Astrocyte (in vitro differentiated cells and primary cell): Measurements from ENCODE around the gene COL6A6. TPM values are rescaled to one million over a fixed set of nuclear protein-coding genes. Genes with fewer than 3 reads are reported as not detected.
A peak's percentile ranks its signal among the peaks of the same experiment; 100 is the strongest.

Experiments
- DNase-seq: peaks from one replicate; pipeline ENCODE4 v3.0.0-alpha.2; 2010; ENCODE audit warnings: low read depth
- FAIRE-seq: peaks from 2 replicates; lab custom pipeline; 2011; peaks lifted over from hg19 to GRCh38; lab: Jason Lieb, UNC
- H2AFZ ChIP-seq: 2 replicates; pipeline ENCODE4 v1.6.0; 2012; ENCODE audit warnings: low read depth, low read length, inconsistent platforms
- H3K27ac ChIP-seq: 2 replicates; pipeline ENCODE4 v1.5.1; 2011; ENCODE audit warnings: low read depth, low read length, inconsistent platforms
- H3K27me3 ChIP-seq: 2 replicates; pipeline ENCODE4 v1.6.0; 2011; ENCODE audit warnings: low read length, inconsistent platforms; ENCODE audit not compliant: insufficient read depth
- H3K36me3 ChIP-seq: 2 replicates; pipeline ENCODE4 v1.5.1; 2011; ENCODE audit warnings: low read length, inconsistent platforms; ENCODE audit not compliant: insufficient read depth
- H3K4me1 ChIP-seq: 2 replicates; pipeline ENCODE4 v1.5.1; 2011; ENCODE audit warnings: low read length, inconsistent platforms; ENCODE audit not compliant: insufficient read depth
- H3K4me2 ChIP-seq: 2 replicates; pipeline ENCODE4 v1.6.0; 2012; ENCODE audit warnings: low read length, inconsistent platforms
- H3K4me3 ChIP-seq: 2 replicates; pipeline ENCODE4 v1.5.1; 2011; ENCODE audit warnings: low read depth, mild to moderate bottlenecking, low read length, inconsistent platforms; ENCODE audit not compliant: insufficient read depth
- H3K79me2 ChIP-seq: 2 replicates; pipeline ENCODE4 v1.6.0; 2012; ENCODE audit warnings: mild to moderate bottlenecking, low read length, inconsistent platforms; ENCODE audit not compliant: insufficient read depth
- H3K9ac ChIP-seq: 2 replicates; pipeline ENCODE4 v1.6.0; 2012; ENCODE audit warnings: mild to moderate bottlenecking, low read length, inconsistent platforms
- H3K9me3 ChIP-seq: 2 replicates; pipeline ENCODE4 v1.5.1; 2012; ENCODE audit warnings: low read depth, mild to moderate bottlenecking, low read length, inconsistent platforms; ENCODE audit not compliant: insufficient read depth
- H4K20me1 ChIP-seq: 2 replicates; pipeline ENCODE4 v1.6.0; 2012; ENCODE audit warnings: low read length, inconsistent platforms; ENCODE audit not compliant: insufficient read depth
- H3K27ac Mint-ChIP-seq: one replicate; pipeline ENCODE4 v1.8.0; 2021; ENCODE audit warnings: mild to moderate bottlenecking, mixed read lengths; ENCODE audit not compliant: unreplicated experiment
- H3K27me3 Mint-ChIP-seq: one replicate; pipeline ENCODE4 v1.8.0; 2021; ENCODE audit warnings: low read depth, mixed read lengths; ENCODE audit not compliant: unreplicated experiment
- H3K36me3 Mint-ChIP-seq: one replicate; pipeline ENCODE4 v1.8.0; 2021; ENCODE audit warnings: low read depth, mixed read lengths; ENCODE audit not compliant: unreplicated experiment
- H3K4me1 Mint-ChIP-seq: one replicate; pipeline ENCODE4 v1.8.0; 2021; ENCODE audit warnings: low read depth, mixed read lengths; ENCODE audit not compliant: unreplicated experiment
- H3K4me3 Mint-ChIP-seq: one replicate; pipeline ENCODE4 v1.8.0; 2021; ENCODE audit warnings: mild to moderate bottlenecking, moderate library complexity, mixed read lengths; ENCODE audit not compliant: unreplicated experiment
- H3K9me3 Mint-ChIP-seq: one replicate; pipeline ENCODE4 v1.8.0; 2021; ENCODE audit warnings: mild to moderate bottlenecking, mixed read lengths; ENCODE audit not compliant: unreplicated experiment
- EZH2 ChIP-seq: IDR thresholded peaks from 2 replicates; pipeline ENCODE4 v1.6.1; 2012; ENCODE audit warnings: mild to moderate bottlenecking, low read length, inconsistent platforms; ENCODE audit not compliant: insufficient read depth
- total RNA-seq: library from RNA; stranded (reverse); gene quantifications from 2 replicates; pipeline ENCODE4 v1.2.1, GENCODE V29; 2021
- TF ChIP-seq, protein P1 (sequence below): IDR thresholded peaks from 2 replicates; pipeline ENCODE4 v1.5.1; 2011; ENCODE audit warnings: low read depth, mild to moderate bottlenecking, inconsistent platforms, low read length, moderate library complexity; ENCODE audit not compliant: insufficient read depth

COL6A6 gene
- total RNA-seq, 1 donor from 2014 or later: 0.09 TPM

DNA sequence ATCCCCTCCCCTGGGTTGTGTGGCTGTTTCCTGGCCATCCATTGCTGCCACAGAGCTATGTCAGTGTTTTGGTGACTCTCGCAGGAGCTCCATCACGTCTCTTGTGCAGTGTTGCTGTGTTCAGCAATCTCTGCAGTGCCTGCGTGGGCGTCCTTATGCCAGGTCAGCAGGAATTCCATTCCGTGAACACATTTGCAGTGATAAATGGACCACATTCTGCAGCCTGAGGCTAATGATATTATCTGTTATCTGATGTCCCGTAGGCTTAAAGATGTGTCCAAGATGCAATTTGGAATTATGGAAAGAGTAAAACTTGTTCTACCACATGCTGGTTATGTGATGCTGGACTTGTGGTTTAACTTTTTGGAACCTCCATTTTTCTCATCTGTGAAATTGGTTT is 25.5 kb upstream of the COL6A6 start:
- peak overlapping the region; percentile 81 for H3K27ac Mint-ChIP-seq
- no peaks in the 10 kb centered on the region for H3K9me3 ChIP-seq
- H3K27ac ChIP-seq: no peak overlapping the region
- no peaks in the 10 kb centered on the region for H4K20me1 ChIP-seq
- no peak overlapping the region for H3K4me2 ChIP-seq
- no peaks in the 10 kb centered on the region for H3K27me3 ChIP-seq
- no peak for TF ChIP-seq EZH2
- TF ChIP-seq, protein P1, sequence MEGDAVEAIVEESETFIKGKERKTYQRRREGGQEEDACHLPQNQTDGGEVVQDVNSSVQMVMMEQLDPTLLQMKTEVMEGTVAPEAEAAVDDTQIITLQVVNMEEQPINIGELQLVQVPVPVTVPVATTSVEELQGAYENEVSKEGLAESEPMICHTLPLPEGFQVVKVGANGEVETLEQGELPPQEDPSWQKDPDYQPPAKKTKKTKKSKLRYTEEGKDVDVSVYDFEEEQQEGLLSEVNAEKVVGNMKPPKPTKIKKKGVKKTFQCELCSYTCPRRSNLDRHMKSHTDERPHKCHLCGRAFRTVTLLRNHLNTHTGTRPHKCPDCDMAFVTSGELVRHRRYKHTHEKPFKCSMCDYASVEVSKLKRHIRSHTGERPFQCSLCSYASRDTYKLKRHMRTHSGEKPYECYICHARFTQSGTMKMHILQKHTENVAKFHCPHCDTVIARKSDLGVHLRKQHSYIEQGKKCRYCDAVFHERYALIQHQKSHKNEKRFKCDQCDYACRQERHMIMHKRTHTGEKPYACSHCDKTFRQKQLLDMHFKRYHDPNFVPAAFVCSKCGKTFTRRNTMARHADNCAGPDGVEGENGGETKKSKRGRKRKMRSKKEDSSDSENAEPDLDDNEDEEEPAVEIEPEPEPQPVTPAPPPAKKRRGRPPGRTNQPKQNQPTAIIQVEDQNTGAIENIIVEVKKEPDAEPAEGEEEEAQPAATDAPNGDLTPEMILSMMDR: no peak
- H3K4me1 Mint-ChIP-seq: peaks cover 16% of the 10 kb centered on the region
- H3K36me3 ChIP-seq: no peaks in the 10 kb centered on the region
- no peaks in the 10 kb centered on the region for H3K79me2 ChIP-seq
- H3K9ac ChIP-seq: no peak overlapping the region
- H3K9me3 Mint-ChIP-seq: no peaks in the 10 kb centered on the region
- FAIRE-seq: no peak
- no peaks in the 10 kb centered on the region for H3K4me1 ChIP-seq
- no peak overlapping the region for H2AFZ ChIP-seq
- no peaks in the 10 kb centered on the region for H3K36me3 Mint-ChIP-seq
- no peak overlapping the region for H3K4me3 ChIP-seq
- H3K4me3 Mint-ChIP-seq: no peak overlapping the region
- no peaks in the 10 kb centered on the region for H3K27me3 Mint-ChIP-seq
- DNase-seq: peak; percentile 11

DNA sequence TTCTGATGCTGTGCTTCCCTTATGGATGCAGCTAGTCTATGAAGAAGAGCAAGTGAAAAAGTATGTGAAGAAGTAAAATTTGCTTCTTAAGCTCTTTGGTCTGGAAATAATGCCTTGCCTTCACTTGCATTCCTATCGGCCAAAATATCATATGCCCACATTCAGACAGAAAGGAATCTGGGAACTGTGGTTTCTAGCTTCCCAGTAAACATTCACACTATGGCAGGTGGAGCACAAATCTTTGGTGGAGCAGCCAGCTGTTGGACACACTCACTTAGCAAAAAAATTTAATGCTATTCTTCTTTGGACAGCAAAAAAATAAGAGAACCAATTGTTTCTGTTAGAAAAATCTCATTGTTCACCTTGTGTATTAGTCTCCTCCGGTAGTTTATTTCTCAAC is 12.3 kb upstream of the COL6A6 start:
- Histone ChIP-seq H4K20me1 (no peaks in the 10 kb centered on the region), H3K36me3 (no peaks in the 10 kb centered on the region), H3K4me2 (no peak overlapping the region), H3K4me1 (no peaks in the 10 kb centered on the region), H3K79me2 (no peaks in the 10 kb centered on the region), H2AFZ (no peak overlapping the region), H3K27ac (no peak overlapping the region), H3K4me3 (no peak overlapping the region), H3K9me3 (no peaks in the 10 kb centered on the region), H3K27me3 (no peaks in the 10 kb centered on the region), H3K9ac (no peak overlapping the region)
- no peak for FAIRE-seq
- no peaks in the 10 kb centered on the region for H3K36me3 Mint-ChIP-seq
- no peak overlapping the region for H3K27ac Mint-ChIP-seq
- no peak overlapping the region for H3K4me3 Mint-ChIP-seq
- no peaks in the 10 kb centered on the region for H3K9me3 Mint-ChIP-seq
- peaks cover 12% of the 10 kb centered on the region for H3K27me3 Mint-ChIP-seq
- peaks cover 5% of the 10 kb centered on the region for H3K4me1 Mint-ChIP-seq
- TF ChIP-seq, protein P1: no peak
- TF ChIP-seq EZH2: no peak
- DNase-seq: no peak

DNA sequence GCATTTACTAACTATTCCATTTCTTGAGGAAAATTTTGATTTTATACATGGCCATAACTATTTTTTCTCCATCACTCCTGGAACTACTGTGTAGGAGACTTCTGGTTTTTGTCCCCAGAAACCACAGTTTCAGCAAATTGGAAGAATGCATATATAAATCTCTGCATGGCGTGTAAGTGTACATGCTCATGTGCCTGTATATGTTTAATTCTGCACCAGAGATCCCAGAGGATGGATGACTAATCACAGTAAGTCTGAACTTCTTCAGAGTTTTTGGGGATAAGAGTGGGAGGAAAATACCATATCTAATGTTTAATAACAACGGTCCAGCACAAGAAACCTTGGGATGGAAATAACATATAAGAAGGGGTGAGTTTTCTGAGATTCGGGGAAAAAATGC is 10.9 kb upstream of the COL6A6 start:
- DNase-seq (no peak), FAIRE-seq (no peak)
- peaks cover 5% of the 10 kb centered on the region for H3K4me1 Mint-ChIP-seq
- Histone ChIP-seq H3K4me1 (no peaks in the 10 kb centered on the region), H3K4me3 (no peak overlapping the region), H2AFZ (no peak overlapping the region), H4K20me1 (no peaks in the 10 kb centered on the region), H3K4me2 (no peak overlapping the region), H3K27ac (no peak overlapping the region), H3K9me3 (no peaks in the 10 kb centered on the region), H3K27me3 (no peaks in the 10 kb centered on the region), H3K9ac (no peak overlapping the region), H3K36me3 (no peaks in the 10 kb centered on the region), H3K79me2 (no peaks in the 10 kb centered on the region)
- H3K9me3 Mint-ChIP-seq: no peaks in the 10 kb centered on the region
- H3K27ac Mint-ChIP-seq: no peak overlapping the region
- peaks cover 16% of the 10 kb centered on the region for H3K27me3 Mint-ChIP-seq
- no peak for TF ChIP-seq EZH2
- TF ChIP-seq, protein P1: no peak
- H3K36me3 Mint-ChIP-seq: no peaks in the 10 kb centered on the region
- H3K4me3 Mint-ChIP-seq: no peak overlapping the region
